Fibroblast of upper back skin (primary cell): Measurements from ENCODE around the gene CAMTA1.
"Not testable (repeated sequence)": the region's sequence is repeated elsewhere in the genome, so short reads cannot be mapped to it uniquely, and the experiment has no call there.

Source experiments
- DNase-seq: peaks from one replicate; pipeline ENCODE4 v3.0.0-alpha.2; 2013

CAMTA1 gene

GRCh38 chr1:6909857-6910256 lies 124.6 kb downstream of the CAMTA1 start:
- DNase-seq: no peak

DNA sequence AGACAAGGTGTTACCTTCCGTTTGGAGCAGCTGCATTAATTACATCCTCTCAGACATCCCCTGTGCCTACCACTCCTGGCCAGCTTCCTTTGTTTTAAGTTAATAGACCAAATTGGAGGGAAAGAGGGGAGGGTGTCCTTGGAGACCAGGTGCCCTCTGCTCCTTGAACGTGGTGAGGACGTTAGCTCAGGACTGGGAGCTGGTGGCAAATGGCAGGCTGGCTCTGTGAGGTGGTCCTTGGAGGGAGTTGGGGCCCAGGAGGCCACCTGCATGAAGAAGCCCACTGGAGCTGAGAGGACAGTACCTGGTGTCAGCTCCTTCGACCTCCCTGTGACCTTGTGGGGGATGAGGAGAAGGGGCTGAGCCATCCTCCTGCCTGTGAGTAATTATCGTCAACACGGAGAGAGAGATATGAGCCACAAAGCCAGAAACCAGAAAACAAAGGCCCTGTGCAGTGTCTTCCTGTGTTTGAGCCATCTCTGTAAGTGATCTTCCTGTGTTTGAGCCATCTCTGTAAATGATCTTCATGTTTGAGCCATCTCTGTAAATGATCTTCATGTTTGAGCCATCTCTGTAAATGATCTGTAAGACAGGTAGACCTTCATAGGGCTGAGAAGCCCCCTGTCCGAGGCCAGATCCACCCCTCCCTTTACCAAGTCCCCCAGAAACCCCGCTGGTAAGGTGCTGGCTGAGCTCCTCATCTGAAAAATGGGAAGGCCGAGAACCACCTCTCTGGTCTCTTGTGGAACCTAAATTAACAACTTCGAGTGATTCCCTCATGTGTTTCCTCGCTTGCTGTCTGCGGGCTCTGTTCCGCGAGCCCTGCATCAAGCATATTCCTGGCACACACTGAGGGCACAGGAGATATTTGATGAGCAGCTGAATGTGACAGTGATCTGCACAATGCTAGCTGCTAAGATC lies 126.0 kb downstream of the CAMTA1 start:
- no peak for DNase-seq

- DNase-seq: no peak
These were observed 126.7 kb downstream of the CAMTA1 start for GRCh38 chr1:6911974-6912373.

- no peak for DNase-seq
These were observed 127.3 kb downstream of the CAMTA1 start for GRCh38 chr1:6912518-6912917.

GRCh38 chr1:6913086-6913485 lies 127.8 kb downstream of the CAMTA1 start:
- no peak for DNase-seq

DNA sequence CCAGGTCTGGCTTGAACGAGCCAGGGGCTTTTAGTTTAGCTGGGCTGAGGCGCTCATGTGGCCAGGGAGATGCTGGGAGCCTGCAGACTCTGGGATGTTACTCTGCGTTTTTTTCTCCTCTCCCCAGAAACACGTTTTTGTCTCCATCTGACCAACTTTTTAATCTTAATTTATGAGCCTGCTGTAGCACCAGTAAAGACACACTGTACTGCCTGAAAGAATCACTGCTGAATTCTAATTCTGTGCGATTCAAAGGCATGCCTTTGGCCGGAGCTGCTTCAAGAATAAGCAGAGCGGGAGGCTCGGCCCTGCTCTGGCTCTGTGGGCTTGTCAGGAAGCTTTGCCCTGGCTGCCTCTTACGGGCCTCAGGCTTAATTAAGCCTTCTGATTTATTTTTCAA lies 129.5 kb downstream of the CAMTA1 start:
- DNase-seq: no peak

- no peak for DNase-seq
These were observed 130.8 kb downstream of the CAMTA1 start for GRCh38 chr1:6915999-6916565.

- DNase-seq: no peak
These were observed 131.8 kb downstream of the CAMTA1 start for GRCh38 chr1:6917067-6917466.

DNA sequence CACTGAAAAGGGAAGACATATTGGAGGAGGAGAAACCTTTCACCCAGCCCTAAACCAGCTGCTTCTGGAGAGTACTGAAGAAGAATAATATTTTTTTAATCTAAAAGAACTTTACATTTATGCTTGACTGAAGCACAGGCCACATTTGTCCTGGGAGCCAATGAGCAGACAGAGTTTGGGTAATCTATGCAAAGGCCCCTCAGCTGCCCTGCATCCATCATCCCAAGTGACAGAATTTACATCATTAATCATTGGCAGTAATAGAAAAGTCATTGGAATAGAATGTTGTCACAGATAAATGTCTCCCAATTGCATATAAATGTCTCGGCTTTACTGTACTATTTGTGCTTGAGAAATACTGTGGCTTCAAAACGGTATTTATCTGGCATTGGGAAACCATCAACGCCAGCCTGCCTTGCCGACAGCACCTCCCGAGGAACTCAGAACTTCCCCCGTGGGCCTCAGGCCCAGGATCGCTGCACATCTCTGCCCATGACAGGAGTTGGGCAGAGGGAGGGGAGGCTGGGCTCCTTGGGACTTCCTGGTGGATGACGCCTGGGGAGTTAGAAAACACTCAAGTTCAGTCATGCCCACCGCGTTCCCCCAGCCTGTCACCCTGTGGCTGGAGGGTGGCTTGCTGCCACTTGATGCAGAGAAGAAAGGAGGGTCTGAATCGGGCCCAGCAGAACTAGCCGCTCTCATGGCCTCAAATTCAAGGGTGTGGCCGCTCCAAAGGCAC lies 133.1 kb downstream of the CAMTA1 start:
- peak; percentile 83 for DNase-seq

DNA sequence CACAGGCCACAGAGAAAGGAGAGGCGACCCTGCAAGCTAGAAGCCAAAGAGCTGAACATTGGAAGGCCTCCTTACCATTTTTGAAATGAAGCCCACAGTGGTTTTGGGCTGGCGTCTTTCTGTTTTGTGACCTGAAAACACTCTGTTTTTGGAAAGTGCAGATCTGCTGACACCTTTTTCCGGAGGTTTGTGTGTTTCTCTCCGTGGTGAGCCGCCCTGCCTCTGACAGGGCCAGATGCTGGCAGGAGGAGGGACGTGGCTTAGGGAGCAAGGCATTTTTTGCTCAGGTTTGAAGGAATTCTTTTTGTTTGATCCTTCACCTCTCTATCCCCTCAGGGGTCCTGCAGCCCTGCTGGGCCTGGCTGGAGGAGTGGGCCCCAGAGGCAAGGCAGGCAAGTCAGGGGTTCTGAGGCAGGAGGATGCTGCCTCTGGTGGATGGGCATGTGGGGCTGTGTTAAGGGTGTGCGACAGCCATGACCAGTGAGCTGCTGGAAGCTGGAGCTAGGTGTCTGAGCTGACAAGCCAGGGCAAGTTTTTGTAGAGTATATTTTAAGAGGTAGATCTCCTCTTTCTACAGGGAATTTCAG lies 133.8 kb downstream of the CAMTA1 start:
- DNase-seq: no peak

GRCh38 chr1:6921506-6921905 lies 136.3 kb downstream of the CAMTA1 start:
- DNase-seq: not testable (repeated sequence)

DNA sequence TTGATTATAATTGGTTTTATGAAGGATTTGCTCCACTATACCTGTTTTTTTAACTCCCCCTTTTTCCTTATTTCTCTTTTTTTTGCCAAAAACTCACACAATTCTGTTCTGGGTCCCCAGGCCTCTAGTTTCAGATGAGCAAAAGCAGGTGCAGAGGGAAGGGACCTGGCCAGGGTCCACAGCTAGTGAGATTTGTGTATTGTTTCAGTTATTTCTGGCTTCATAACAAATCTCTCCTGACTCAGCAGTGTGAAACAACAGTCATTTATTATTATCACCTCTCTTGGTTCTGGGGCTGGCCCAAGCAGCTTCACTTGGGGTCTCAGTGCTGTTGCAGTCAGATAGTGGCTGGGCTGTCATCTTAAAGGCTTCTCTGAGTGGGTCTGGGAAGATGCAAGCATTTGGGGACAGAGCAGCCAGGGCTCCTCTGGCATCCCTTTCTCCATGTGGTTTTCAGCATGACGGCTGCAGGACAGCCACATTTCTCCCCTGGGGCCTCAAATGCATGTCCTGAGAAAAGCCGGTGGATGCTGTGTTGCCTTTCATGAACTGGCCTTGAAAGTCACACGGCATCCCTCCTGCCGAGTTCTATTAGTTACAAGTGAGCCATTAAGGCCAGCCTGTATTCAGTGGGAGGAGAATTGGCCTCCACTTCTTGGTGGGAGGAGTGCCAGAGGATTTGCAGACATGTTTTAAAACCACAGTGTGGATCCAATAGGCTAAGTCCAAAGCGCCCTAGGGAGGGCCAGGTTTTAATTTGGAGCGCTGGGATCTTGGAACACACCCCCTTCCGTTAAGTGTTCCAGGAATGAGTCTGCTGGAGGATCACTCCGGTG lies 137.1 kb downstream of the CAMTA1 start:
- peak; percentile 91 for DNase-seq

GRCh38 chr1:6923012-6923411 lies 137.8 kb downstream of the CAMTA1 start:
- DNase-seq: no peak

- no peak for DNase-seq
These were observed 138.2 kb downstream of the CAMTA1 start for GRCh38 chr1:6923416-6923815.

DNA sequence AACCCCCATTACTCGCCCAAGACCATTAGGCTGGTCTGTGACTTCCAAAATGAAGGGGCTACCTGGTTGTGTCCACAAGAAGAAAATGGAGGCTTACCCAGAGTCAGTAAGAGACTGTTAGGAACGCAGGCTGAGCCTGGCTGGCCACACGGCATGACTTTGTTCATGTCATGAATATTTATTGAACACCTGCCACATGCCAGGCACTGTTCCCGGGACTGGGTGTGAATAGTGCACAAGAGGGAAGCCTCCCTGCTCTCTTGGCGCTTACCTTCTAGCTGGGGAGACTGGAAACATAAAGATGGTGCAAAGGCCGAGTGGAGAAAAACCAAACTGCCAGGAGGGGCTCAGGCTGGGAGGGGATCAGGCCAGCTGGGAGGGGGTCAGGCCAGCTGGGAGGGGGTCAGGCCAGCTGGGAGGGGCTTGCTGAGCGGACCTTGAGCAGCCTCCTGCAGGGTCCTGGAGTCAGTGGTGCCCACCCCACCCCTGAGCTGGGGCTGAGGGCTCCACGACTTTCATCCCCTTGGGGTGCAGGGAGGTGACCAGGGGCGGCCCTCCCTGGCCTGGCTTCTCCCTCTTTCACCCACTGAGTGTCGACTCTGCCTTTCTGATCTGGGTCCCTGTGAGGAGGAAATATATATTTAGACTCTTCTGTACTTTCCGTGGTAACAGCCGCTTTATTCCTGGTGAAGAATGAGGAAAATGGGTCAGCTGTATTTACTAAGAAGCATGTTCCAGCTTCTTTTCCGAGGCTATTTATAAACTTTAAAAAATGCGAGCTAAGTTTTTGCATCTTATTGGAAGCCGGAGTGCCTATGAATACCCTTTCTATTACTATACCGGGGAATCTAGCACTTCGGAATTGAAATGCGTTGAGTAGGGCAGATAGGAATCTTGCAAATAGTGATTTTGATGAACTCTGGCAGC lies 139.0 kb downstream of the CAMTA1 start:
- no peak for DNase-seq

- no peak for DNase-seq
These were observed 139.6 kb downstream of the CAMTA1 start for GRCh38 chr1:6924891-6925290.

GRCh38 chr1:6927626-6928025 lies 142.4 kb downstream of the CAMTA1 start:
- no peak for DNase-seq

DNA sequence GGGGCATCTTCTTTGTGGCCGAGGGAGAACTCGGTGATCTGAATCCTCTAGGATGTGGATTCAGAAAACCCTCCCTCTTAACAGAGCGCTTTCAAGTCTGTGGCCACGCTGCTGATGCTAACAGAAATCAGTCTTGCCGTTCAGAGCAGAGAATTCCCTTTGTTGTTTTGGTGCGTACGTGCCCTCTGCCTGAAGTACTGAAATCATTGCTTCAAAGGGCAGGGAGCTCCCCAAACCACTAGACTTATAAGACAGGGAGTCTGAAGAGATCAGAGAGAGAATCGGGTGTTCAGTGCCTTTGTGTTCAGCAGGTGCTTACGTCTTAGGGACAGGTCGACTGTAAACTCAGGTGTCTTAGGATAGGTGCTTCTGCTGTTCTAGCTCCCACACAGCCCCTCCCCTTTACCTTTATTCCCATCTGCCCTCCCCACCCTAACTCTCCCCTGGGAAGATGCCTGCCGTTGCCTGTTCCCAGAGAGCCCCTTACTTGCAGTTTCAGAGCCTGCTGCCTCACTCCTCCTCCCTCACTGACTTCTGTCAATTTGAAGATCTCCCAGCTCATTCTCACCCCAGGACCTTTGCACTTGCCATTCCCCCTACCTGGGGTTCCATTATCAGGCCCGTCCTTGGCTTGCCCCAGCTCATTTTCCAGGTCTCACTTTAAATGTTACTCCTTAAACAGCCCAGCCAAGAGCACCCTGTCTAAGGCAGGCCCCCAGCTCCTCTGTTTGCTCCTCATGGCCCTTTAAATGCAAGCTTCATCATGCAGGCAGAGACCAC lies 143.0 kb downstream of the CAMTA1 start:
- no peak for DNase-seq

DNA sequence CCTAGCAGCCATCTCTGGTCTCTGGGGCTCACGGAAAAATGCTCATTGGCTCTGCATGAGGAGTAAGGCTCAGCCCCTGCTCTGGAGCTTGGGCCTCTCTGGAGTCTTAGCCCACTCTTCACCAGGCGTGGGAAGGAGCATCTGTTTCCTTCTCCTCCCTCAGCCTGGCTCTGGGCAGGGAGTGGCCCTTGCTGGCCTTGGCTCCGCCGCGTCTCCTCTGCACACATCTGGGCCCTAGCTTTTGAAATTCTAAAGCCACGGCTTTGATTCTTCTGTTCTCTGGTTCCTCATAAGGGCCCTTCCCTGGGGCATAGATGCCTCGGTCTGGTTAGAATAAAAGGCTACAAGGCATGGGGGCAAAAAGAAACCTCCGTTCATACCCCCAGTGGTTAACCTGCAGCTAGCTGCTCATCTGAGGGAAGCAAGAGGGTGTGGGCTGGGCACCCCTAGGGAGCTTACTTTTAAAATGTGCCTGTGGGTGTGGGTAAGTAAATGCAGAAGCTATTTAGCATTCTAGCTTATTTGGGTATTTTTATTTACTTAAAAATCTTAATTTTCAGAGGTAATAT lies 145.6 kb downstream of the CAMTA1 start:
- DNase-seq: no peak

DNA sequence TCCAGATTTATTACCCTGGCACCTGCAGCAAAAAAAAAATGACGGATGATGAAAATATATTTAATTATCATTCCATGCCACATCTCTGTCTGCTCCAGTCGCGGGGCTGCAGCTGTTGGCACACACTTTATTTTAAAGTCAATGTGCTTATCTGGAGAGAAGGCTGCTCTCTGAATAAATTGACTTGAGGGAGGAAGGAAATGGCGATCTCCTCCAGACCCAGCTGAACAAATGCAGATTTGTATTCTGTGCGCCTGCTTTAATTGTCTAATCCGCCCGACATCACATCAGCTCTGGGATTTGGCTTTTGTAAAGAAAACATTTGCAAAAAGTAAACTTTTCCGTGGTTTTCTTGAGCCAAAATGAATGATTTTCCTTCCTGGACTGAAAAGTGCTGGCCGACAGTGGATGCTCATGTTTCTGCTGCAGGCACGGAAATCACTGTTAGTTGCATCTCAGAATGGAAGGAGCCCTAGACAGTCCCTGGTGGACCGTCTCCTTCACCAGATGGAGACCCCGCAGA lies 150.2 kb downstream of the CAMTA1 start:
- DNase-seq: no peak
